Raji (cell line): ENCODE results near the gene MED12L.

Experiments used
- POLR2A ChIP-seq: IDR thresholded peaks from 2 replicates; pipeline ENCODE4 v1.6.1; 2011; ENCODE audit warnings: low read depth, low read length, control low read depth; ENCODE audit not compliant: insufficient read depth

The MED12L gene

GRCh38 chr3:151479452-151479851 is 394.0 kb downstream of the MED12L start:
- no peak for TF ChIP-seq POLR2A

- TF ChIP-seq POLR2A, result no peak
Observed at GRCh38 chr3:151480492-151480891, 395.0 kb downstream of the MED12L start.

GRCh38 chr3:151483488-151483887 is 398.0 kb downstream of the MED12L start:
- no peak for TF ChIP-seq POLR2A

GRCh38 chr3:151483961-151484520 is 398.6 kb downstream of the MED12L start:
- no peak for TF ChIP-seq POLR2A
